Effector CD4-positive, alpha-beta T cell (primary cell): Measurements from ENCODE around the gene OR8D2.
"Not testable (repeated sequence)": the region's sequence is repeated elsewhere in the genome, so short reads cannot be mapped to it uniquely, and the experiment has no call there.

ENCODE experiments used
- DNase-seq: peaks from one replicate; pipeline ENCODE4 v3.0.0-alpha.2; 2020

Gene OR8D2

DNA sequence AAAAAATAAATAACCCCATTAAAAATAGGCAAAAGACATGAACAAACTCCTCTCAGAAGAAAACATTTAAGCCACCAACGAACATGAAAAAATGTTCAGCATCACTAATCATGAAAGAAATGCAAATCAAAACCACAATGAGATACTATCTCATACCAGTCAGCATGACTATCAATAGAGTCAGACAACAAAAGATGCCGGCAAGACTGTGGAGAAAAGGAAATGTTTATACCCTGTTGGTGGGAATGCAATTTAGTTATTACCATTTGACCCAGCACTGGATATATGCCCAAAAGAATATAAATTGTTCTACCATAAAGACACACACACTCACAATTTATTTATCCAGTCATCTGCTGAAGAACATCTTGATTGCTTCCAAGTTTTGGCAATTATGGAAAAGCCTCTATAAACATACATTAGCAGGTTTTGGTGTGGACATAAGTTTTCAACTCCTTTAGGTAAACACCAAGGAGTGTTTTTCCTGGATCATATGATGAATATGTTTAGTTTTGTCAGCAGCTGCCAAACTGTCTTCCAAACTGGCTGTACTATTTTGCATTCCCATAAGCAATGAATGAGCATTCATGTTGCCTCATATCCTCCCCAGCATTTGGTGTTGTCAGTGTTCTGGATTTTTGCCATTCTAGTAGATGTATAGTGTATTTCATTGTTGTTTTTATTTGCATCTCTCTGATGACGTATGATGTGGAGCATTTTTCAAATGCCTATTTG lies 34.2 kb downstream of the OR8D2 start:
- no peak for DNase-seq

DNA sequence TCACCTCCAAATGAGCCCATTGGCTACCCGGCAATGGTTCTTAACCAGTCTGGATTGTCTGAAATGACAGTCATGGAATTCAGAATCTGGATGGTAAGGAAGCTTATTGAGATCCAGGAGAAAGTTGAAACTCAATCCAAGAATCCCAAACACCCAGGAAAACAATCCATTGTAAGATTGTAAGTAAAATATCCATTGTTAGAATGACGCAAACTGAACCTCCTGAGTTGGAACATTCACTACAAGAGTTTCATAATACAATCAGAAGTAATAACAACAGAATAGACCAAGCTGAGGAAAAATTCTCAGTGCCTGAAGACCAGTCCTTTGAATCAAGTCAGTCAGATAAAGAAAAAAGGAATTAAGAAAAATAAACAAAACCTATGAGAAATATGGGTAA lies 41.7 kb downstream of the OR8D2 start:
- DNase-seq, result no peak

DNA sequence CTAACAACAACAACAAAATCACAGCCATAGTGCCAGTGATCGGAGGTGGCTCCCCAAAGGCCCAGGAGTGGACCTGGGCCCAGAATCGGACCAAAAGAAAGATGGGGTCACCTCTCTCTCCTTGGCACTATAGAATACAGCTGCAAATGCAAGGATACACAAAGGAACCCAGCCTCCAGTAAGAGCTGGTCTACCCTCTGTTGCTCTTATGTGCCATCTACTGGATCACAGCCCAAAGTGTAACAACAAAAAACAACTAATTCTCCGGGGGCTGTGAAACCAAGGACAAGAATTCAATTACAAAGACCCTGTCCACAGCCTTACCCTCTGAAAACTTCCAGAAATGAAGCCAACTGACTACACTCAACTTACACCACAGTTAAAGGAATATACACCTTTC lies 42.2 kb downstream of the OR8D2 start:
- DNase-seq, result no peak

DNA sequence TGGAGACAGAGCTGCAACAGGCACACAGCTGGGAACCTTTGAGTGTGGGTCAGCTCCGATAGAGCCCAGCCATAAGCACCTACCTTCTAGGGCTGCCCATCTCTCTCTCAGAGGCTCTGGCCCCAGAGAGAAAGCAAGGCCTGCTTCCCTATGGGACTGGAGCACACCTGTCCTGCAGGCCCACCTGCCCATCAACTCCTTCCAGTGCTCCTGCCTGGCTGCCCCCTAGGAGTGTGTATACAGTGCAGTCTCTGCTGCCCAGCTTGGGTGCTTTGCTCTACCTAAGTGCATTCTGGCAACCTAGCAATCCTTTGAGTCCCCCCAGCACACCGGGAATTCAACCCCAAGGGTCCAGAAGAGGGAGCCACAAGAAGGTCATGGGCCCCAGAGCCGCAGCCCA lies 42.8 kb downstream of the OR8D2 start:
- DNase-seq, result no peak

DNA sequence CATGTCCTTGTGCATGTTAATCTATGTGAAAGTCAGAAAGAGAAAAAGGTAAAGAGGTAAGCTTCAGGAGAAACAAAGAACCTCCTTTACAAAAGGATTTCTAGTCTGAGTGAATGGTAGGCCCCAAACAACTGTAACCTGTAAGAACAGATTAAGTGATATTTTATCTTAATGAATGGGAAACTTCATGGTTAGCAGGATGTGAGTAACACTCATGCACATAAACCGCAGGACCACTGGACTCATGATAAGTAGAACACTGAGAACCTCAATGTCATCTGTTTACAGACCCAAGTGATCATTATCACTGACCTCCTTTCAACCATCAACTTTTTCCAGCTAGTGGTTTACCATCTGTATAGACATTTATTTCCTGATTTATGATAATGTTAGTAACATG lies 43.9 kb downstream of the OR8D2 start:
- DNase-seq, result no peak

DNA sequence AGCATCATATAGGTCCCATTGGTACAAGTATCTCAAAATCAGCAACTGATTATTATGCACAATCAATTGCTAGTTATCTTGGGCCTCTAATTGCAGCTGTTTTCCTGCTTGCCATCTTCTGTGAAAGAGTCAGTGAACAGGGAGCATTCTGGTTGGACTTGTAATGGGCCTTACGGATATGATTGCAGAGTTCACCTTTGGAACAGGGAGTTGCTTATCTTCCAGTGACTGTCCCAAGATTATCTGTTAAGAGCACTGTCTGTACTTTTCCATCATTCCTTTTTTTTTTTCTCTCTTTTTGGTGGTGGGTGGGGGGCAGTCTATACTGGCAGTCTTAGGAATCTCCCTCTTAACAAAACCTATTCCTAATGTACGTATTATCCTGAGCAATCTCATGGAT lies 46.0 kb downstream of the OR8D2 start:
- DNase-seq, result no peak

DNA sequence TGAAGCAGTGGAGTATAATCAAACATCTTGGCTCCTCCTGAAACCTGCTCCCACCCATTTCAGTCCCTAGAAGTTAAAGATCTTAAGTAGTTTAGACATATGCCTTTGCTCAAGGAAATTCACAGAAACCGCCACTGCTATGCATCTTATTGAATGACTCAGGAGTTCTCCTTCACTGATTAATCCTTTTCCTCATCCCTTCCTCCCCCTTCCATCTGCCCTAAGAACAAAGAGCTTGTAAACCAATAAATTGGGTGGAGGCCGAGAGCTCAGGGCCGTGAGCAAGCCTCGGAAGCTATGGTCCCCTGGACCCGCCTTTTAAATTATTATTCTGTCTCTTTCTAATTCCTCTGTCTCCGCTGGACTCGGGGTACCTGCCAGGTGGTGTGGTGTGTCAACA lies 49.1 kb downstream of the OR8D2 start:
- not testable (repeated sequence) for DNase-seq
